Measurements from ENCODE around the gene TINAGL1.

DNA sequence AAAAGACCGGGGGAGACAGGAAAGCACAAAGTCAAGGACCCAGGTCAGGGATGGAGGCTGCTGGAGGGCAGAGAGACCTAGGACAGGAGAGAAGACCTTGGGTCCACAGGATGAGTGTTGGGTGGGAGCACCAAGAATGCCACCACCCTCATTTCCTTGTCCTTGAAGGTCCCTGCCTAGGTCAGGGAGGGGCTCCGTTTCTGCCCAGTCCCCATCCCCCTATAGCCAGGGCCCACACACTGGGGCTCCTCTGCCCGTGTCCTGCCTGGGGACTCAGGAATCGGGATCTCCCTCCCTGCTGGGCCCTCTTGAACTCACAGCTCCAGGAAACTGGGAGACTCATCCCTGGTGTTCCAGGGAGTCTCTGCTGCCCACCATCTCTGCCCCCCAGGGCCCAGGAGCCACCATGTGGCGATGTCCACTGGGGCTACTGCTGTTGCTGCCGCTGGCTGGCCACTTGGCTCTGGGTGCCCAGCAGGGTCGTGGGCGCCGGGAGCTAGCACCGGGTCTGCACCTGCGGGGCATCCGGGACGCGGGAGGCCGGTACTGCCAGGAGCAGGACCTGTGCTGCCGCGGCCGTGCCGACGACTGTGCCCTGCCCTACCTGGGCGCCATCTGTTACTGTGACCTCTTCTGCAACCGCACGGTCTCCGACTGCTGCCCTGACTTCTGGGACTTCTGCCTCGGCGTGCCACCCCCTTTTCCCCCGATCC is 584 bp downstream of the TINAGL1 start:
- no peak for TF ChIP-seq POLR2AphosphoS5 (IDR thresholded peaks at IDR 0.05)
- TF ChIP-seq CTCF (IDR thresholded peaks at IDR 0.05), result no peak
- peak in 1 of 4 donors; percentile 7 for TF ChIP-seq POLR2A (IDR thresholded peaks at IDR 0.05)
